ENCODE measurements around the gene LRRC51.
"Not testable (repeated sequence)": the region's sequence is repeated elsewhere in the genome, so short reads cannot be mapped to it uniquely, and the experiment has no call there.

The LRRC51 gene

GRCh38 chr11:72142543-72142942 is 61.9 kb downstream of the LRRC51 start:
- not testable (repeated sequence) for DNase-seq

DNA sequence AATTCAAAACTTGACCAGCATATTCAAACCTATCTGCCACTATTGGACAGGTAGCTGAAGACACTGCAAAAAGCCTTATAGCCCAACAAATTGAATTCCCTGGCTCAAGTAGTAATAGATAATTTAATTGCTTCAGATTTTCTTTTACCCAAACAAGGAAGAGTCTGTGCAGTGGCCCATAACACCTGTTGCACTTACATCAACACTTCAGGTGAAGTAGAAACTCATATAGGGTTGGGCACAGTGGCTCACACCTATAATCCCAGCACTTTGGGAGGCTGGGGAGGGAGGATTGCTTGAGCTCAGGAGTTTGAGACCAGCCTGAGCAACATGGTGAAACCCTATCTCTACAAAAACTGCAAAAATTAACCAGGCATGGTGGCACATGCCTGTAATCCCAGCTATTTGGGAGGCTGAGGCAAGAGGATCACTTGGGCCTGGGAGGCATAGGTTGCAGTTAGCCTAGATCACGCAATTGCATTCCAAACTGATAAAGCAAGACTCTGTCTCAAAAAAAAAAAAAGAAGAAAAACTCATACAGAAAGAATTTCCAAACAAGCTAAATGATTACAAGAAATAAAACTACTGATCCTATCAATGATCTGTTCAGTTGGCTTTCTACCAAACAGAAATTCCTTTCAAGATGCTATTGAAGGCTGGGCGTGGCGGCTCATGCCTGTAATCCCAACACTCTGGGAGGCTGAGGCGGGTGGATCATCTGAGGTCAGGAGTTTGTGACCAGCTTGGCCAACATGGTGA is 64.3 kb downstream of the LRRC51 start:
- DNase-seq: no peak
